ENCODE results near the gene LENEP.

The LENEP gene

DNA sequence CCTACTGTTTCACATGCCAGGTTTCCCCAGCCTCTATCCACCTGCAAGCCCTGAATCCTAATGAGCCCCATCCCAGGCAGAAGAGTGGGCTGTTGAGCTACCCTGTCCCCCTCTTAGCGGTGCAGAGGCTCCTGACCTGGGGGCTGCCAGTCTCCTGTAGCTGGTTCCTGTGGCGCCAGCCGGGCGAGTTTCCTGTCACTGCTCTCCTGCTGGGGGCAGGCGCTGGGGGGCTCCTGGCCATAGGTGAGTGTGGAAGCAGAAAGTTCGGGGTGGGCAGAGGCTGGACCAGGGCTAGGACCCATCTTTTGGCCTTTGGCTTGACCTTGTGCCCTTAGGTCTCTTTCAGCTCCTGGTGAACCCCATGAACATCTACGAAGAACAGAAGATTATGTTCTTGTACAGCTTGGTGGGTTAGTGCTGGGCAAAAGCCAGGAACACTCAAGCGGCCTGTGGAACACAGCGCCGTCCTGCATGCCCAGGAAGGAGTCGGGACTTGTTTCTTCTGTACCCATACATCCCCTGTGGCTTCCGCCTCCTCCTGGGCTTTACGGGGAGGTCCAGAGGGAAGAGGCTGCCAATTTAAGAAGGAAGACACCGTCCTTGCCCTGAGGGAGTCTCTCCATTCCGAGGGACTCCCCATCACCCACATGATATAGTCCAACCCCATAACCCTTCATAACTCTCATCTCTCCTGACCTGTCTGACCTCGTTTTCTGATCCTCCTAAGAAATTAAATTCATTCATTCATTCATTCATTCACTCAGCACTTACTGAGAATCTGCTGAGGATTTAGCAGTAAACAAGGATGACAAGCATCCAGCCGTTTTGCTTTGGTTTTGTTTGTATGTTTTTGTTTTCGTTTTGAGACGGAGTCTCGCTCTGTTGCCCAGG, 41.2 kb downstream of the LENEP start:
- H3K4me3 ChIP-seq (ENCODE audit: low read length), result no peak overlapping the region
- DNase-seq (ENCODE audit: low read depth, low spot score), result no peak

DNA sequence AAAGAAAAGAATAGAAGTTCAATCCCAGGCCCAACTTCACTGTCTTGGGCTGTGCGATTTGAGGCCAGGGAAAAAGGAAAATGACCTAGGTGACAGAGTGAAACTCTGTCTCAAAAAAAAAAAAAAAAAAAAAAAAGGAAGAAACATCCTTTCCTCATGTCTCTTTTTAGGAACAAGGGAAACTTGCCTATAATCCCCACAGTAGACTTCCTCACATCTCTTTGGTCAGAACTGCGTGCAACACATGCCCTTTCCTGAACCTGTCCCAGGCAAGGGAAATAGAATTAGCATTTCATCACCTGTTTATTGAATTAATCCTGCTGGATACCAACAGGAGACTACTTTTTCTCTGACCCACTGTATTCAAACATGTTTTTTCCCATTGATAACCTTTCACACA, 42.5 kb downstream of the LENEP start:
- DNase-seq (ENCODE audit: low read depth, low spot score), result no peak
- H3K4me3 ChIP-seq (ENCODE audit: low read length), result no peak overlapping the region

DNA sequence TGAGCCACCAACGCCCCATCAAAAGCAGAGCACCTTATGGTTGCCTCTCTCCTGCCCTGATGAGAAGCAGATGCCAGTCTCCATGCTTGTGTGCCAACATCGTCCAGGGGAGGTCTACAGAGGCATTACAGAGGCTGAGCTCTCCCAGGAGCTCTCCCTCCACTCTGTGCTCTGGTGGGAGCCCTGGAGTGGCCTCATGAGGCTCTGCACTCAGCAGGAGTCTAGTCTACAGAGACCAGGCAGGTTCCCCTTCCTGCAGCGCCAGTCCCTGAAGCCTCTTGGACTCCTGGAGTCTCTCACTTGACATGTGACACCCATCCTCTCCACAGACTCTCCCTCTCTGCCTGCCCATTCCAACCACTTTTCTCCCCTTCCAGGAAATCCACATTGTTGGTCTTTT, 43.7 kb downstream of the LENEP start:
- DNase-seq (ENCODE audit: low read depth, low spot score), result no peak
- no peak overlapping the region for H3K4me3 ChIP-seq (ENCODE audit: low read length)

DNA sequence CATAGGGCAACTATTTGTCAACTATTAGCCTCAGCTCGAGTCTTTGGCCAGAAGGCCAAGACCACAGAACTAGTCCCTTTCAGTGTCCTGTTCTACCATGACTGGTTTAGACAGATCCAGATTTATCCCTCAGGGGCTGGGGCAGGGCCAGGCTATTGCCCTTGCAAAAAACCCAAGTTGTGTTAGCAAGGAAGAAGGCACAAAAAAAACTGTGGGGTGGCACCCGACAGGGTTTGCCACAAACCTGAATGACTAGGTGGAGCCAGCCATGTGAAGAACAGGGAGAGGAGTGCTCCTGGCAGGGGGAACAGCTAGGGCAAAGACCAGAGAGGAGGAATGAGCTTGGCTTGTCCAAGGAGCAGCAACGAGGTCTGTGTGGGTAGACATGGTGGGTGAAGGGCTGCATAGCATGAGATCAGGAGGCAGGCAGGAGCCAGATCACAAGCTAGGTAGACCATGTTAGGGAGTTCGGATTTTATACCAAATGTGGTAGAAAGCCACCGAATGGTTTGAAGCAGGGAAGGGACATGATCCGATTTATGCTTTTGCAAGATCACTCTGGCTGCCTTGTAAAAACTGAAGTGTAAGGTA, 44.6 kb downstream of the LENEP start:
- H3K4me3 ChIP-seq (ENCODE audit: low read length), result no peak overlapping the region
- DNase-seq (ENCODE audit: low read depth, low spot score), result no peak

DNA sequence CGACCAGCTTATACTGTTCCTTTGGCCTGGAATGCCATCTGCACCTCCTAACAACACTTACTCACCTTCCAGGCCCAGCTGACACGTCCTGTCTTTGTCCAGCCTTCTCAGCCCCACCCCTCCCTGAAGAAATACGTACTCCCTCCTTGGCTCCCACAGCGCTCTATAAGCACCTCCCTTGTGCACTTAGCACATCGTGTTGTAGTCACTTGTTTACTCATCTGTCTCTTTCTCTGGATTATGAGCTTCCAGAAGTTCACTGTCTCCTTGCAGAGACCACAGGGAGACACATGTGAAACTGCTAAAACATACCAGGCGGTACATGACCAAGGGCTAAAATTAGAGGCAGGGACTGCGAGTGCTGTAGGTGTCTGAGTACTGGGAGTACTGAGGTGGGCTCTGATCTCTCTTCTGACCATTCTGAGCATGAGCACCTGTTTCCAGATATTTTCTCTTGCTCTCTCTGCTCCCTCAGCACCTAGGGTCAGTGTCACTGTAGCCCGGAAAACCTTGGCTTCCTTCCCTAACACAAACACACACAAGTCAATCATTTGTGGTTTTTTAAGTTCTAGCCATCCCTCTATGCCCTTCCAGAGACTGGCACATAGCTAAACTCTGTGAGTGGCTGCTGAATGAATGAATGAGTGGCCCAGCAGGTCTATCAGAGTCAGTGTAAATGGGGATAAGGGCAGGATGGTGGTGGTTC, 45.4 kb downstream of the LENEP start:
- H3K4me3 ChIP-seq (ENCODE audit: low read length), result no peak overlapping the region
- no peak for DNase-seq (ENCODE audit: low read depth, low spot score)

DNA sequence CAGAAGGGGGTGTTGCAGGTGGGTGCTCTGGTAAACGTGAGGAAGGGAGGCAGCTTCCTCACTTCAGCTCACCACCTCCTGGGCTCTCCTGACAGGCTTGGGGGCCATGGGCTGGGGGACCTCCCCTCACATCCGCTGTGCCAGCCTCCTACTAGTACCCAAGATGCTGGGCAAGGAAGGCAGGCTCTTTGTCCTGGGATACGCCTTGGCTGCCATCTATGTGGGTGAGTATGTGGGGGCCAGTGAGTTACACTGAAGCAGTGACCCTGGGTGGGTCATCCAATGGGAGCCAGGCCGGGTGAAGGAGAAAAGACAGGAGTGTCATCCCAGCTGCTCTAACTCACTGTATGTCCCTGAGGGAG, 45.9 kb downstream of the LENEP start:
- no peak for DNase-seq (ENCODE audit: low read depth, low spot score)
- H3K4me3 ChIP-seq (ENCODE audit: low read length), result no peak overlapping the region

DNA sequence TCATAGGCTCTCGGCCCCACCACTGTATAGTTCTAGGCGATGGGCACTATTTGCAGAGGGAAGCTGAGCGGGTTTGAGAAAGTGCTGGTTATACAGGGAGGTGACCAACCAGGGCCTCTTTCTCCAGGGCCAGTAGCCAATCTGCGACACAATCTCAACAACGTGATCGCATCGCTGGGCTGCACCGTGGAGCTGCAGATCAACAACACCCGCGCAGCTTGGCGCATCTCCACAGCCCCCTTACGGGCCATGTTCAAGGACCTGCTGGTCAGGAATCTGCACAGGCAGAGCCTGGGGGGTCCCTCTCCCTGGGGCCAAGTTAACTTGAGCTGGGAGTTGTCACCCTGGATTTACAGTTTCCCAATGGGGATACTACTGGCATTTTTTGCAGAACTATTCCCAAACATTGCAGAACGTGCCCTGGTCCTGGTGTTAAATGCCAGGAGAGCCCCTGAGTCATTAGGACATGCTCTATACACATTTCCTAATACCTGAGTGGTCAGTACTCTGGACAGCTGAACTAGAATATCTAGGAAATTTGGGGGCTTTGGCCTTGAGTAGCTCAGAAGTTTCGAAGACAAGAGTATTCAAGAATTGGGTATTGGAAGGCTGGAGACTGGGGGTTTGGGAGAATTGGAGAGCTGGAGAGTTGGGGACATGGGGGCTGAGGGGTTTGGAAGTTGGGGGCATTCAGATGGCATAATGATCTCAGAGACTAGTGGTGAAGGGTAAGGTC, 47.1 kb downstream of the LENEP start:
- H3K4me3 ChIP-seq (ENCODE audit: low read length), result no peak overlapping the region
- DNase-seq (ENCODE audit: low read depth, low spot score), result no peak

DNA sequence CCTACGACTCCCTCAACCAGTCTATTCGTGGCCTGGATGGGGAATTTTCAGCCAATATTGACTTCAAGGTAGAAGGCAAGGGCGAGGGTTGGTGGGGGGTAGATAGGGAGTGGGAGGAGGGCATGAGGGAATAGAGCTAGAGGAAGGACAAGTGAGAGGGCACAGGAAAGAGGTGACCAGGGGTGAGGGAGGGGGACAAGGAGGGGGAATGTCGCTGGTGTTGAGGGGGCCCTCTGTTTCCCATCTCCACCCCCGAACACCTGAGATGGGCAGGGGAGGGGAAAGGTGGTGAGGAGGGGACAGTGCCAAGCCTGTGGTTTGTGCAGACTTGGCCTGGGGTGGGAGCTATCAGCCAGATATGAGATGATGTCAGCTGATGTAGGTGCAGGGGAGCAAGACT, 49.4 kb downstream of the LENEP start:
- H3K4me3 ChIP-seq (ENCODE audit: low read length), result no peak overlapping the region
- no peak for DNase-seq (ENCODE audit: low read depth, low spot score)

DNA sequence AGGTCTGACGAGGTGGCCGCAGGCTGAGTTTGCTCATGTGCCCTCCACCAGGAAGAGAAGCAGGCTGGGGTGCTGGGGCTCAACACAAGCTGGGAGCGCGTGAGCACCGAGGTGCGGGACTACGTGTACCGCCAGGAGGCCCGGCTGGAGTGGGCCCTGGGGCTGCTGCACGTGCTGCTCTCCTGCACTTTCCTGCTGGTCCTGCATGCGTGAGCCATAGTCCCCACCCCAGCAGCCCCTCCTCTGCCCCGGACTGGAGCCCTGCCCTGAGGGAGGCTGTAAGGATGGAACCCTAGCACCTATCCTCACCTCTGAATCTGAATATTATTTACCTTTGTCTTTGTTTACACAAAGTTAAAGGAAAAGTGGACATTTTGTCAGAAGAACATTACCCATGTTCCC, 49.9 kb downstream of the LENEP start:
- DNase-seq (ENCODE audit: low read depth, low spot score), result no peak
- H3K4me3 ChIP-seq (ENCODE audit: low read length), result no peak overlapping the region

DNA sequence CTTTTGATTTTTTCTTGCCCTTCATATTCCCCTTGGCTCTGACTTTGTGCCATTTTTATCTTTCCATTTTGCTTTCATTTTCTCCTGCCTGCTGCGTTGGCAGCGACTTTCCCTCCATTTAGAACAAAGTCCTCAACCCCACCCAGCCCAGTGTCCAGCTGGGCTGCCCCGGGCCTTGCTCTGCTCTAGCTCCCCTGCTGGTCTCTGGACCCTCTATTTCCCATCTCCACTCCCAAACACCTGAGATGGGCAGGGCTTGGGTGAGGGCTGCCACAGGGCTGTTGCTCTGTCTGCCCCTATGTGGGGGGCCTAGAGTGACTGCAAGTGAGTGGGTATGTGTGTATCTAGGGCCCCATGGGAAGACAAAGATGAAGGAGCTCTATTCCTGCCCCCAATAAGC, 50.4 kb downstream of the LENEP start:
- no peak overlapping the region for H3K4me3 ChIP-seq (ENCODE audit: low read length)

More for the DNA sequence above, 50.4 kb downstream of the LENEP start:
- no peak for DNase-seq (ENCODE audit: low read depth, low spot score)
